NB4 (cell line): ENCODE measurements around the gene TNKS1BP1.

Experiments used
- DNase-seq: peaks from one replicate; pipeline ENCODE4 v3.0.0; 2010; ENCODE audit warnings: low read depth
- H3K4me3 ChIP-seq: one replicate; pipeline ENCODE4 v1.5.1; 2011; ENCODE audit warnings: mild to moderate bottlenecking, low read depth, low read length, moderate library complexity
- CTCF ChIP-seq: IDR thresholded peaks from one replicate; pipeline ENCODE4 v1.5.1; 2012; ENCODE audit warnings: low read depth, low read length
- MAX ChIP-seq: IDR thresholded peaks from 2 replicates; pipeline ENCODE4 v1.6.1; 2011; ENCODE audit warnings: low read depth, low read length
- MYC ChIP-seq: IDR thresholded peaks from 2 replicates; pipeline ENCODE4 v1.6.1; 2011; ENCODE audit warnings: low read depth, low read length
- POLR2A ChIP-seq: IDR thresholded peaks from 2 replicates; pipeline ENCODE4 v1.6.1; 2011; ENCODE audit warnings: mild to moderate bottlenecking; ENCODE audit not compliant: insufficient read length; ENCODE audit errors: extremely low read depth

Gene TNKS1BP1

DNA sequence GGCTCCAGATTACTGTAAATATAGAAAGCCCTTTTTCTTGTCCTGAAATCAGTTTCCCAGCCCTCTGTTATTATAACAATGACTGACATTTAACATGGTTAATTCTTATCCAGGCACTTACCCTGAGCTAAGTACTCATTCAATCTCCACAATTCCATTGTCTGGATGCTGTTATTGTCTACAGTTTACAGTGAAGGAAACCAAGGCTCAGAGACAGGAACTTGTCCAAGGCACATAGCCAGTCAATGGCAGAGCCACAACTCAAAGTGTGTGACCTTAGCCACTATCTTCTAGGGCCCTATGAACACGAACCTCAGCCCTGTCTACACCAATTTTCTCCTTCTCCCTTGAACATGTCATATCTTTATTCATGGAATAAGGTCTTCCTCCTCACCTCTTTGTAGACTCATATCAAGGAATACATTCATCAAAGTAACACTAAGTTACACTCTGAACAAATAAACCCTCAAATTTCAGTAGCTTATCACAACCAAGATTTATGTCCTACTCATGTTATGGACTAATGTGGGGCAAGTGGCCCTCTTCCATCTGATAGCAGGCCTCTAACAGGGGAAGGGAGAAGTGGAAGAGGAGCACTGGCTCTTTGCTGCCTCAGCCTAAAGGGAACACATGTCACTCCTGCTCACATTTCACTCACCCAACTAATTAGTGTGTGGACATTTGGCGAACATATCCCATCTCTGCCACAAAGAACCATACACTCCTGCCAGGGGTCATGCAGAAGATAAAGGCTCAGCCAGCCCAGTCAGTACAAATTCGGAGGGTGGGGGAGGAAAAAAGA is 48.4 kb downstream of the TNKS1BP1 start:
- H3K4me3 ChIP-seq = no peak overlapping the region
- DNase-seq = no peak
- TF ChIP-seq CTCF (no peak), MAX (no peak), POLR2A (no peak), MYC (no peak)

DNA sequence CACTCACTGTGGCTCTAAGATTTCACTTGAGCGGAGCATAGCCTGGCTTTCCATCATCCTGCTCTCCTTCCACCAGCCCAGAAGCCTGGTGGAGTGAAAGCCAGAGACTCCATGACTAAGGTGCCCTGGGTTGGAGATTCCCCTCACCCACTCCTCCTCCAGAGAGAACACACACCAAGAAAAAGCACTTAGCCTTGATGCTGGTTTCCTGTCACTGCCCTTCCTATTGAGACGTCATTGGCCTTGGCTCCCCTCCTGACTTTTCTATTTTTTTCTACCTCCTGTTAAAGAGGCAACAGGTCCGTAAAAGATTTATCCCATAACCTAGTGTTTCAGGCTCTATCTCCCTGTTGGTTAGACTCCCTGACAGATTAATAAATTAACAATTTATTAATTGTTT is 49.2 kb downstream of the TNKS1BP1 start:
- DNase-seq = no peak
- no peak overlapping the region for H3K4me3 ChIP-seq
- TF ChIP-seq MAX = no peak
- no peak for TF ChIP-seq CTCF
- TF ChIP-seq MYC = no peak
- no peak for TF ChIP-seq POLR2A

DNA sequence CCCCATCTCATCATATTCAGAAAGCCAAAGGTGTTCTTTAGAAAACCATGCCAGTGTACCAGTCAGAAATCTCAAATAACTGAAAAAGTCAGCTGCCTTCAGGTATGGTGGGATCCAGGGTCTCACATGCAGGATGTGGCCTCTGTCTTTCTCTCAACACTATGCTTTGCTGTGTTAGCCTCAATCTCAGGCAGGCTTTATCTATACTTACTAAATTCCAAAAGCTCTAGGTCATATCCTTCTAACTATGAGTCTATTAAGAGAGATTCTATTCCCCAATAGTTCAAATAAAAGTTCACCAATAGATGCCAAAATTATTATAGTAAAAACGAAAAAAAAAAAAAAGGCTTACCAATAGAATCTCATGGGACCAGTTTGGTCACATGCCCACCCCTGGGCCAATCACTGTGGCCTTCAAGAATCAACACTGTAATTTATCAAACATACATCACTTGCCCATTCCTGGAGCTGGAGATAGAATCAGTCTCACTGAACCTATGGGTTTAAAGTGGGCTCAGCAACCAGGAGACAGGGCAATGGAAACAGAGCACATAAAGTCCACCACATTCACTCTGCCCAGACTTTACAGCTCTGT is 49.8 kb downstream of the TNKS1BP1 start:
- TF ChIP-seq MYC = no peak
- TF ChIP-seq MAX = no peak
- TF ChIP-seq CTCF = no peak
- no peak for TF ChIP-seq POLR2A
- no peak overlapping the region for H3K4me3 ChIP-seq
- DNase-seq = no peak

DNA sequence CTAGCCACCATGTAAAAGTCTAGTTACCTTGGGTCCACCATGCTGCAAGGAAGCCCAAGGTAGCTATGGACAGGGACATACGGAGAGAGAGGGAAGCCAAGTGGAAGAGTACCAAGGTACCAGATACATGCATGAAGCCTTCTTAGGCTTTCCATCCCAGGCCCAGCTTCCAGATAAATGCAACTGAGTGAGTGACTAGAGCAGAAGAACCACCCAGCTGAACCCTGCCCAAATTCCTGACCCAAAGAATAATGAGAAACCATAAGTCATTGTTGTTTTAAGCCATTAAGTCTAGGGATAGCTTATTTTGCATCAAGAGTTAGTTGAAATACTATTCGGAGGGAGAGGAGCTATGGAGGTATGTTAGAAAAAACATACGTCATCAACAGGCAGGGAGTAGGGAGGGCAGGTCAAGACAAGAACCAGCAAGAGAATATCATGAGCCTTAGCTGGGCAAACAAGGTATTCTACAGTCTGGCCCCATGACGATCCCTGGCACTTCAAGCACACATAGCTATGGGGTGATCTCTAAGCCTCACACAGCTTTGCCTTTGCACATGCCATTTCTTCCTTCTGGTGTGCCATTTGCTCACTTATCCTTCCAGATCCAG is 51.2 kb downstream of the TNKS1BP1 start:
- no peak for DNase-seq
- no peak for TF ChIP-seq MAX
- no peak for TF ChIP-seq CTCF
- TF ChIP-seq MYC = no peak
- TF ChIP-seq POLR2A = no peak
- no peak overlapping the region for H3K4me3 ChIP-seq

DNA sequence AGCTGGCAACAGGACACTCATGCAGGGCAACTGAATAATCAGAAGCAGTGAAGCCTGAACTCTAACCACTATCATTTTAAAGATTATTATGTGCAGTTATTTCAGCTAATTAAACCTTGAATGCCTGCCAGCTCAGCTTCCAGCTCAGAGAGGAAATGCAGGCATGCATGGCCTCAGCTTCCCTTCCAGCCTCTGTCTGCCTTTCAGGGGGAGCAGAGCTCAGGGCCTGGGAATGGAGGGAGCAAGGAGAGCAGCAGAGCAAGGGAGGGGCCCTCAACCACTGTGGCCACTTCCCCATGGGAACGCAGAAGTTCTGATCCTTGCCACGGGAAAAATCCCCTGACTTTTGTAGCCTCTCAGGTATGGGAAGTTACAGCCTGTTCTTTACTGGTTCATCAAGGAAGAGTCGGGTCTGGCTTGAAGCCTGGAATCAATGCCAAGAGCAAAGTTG is 55.2 kb downstream of the TNKS1BP1 start:
- no peak overlapping the region for H3K4me3 ChIP-seq
- TF ChIP-seq CTCF (no peak), MAX (no peak), POLR2A (no peak), MYC (no peak)
- DNase-seq = no peak
